Naive thymus-derived CD8-positive, alpha-beta T cell (primary cell): ENCODE data around the gene PIK3C2B. TPM values are rescaled to one million over a fixed set of nuclear protein-coding genes. Genes with fewer than 3 reads are reported as not detected.
"Not testable (repeated sequence)": the region's sequence is repeated elsewhere in the genome, so short reads cannot be mapped to it uniquely, and the experiment has no call there.

Experiments
- ATAC-seq, 2 donors: fragments of 150-1000 bp; cut with Tn5 transposase in 1 of 2; sonication (Bioruptor Pico), chemical (Tn5 transposase) in 1 of 2; 1 replicate in 1 of 2; 2 replicates in 1 of 2; pipeline ENCODE4 v1.10.0; 2021; ENCODE audit warnings: mild to moderate bottlenecking in 2 of 2, moderate library complexity in 2 of 2
- POLR2A ChIA-PET: fragments of 350-600 bp; sonication (Branson Sonifier 250); formaldehyde crosslinking; loops from one replicate; lab custom pipeline; 2021; ENCODE audit warnings: antibody characterized with exemption; lab: Charles Lee
- DNase-seq, 10 donors: peaks; one replicate each; pipeline versions ENCODE4 v3.0.0 to v3.0.0-alpha.2; 2020 to 2022
- H3K27ac Mint-ChIP-seq, 10 donors: one replicate each; pipeline ENCODE4 v1.8.0; 2020 to 2022; ENCODE audit warnings: mild to moderate bottlenecking in 10 of 10, mixed read lengths in 10 of 10, moderate library complexity in 4 of 10, inconsistent platforms in 1 of 10
- H3K27me3 Mint-ChIP-seq, 5 donors: one replicate each; pipeline ENCODE4 v1.8.0; 2021 to 2022; ENCODE audit warnings: mixed read lengths in 5 of 5
- H3K36me3 Mint-ChIP-seq, 3 donors: one replicate each; pipeline ENCODE4 v1.8.0; 2020 to 2022; ENCODE audit warnings: mixed read lengths in 3 of 3, mild to moderate bottlenecking in 2 of 3, inconsistent platforms in 1 of 3
- H3K4me1 Mint-ChIP-seq, 4 donors: one replicate each; pipeline ENCODE4 v1.8.0; 2021 to 2022; ENCODE audit warnings: mixed read lengths in 4 of 4
- H3K4me3 Mint-ChIP-seq, 10 donors: one replicate each; pipeline ENCODE4 v1.8.0; 2020 to 2022; ENCODE audit warnings: mild to moderate bottlenecking in 10 of 10, mixed read lengths in 10 of 10, moderate library complexity in 6 of 10, inconsistent platforms in 1 of 10
- H3K9me3 Mint-ChIP-seq, 9 donors: one replicate each; pipeline ENCODE4 v1.8.0; 2020 to 2022; ENCODE audit warnings: mixed read lengths in 9 of 9, mild to moderate bottlenecking in 3 of 9, inconsistent platforms in 1 of 9, moderate library complexity in 1 of 9
- polyA plus RNA-seq, 3 donors: library from polyadenylated mRNA; unstranded; fragments of 300-500 nt; fragmentation: Illumina TruSeq; gene quantifications; one replicate each; pipeline ENCODE4 v1.2.3, GENCODE V29; 2021
- total RNA-seq, 8 experiments: library from RNA in 2 of 8; stranded (reverse) in 2 of 8; gene quantifications; one replicate each; pipeline ENCODE4 v1.2.3 and lab custom pipeline; 2021 to 2026

PIK3C2B gene
- total and polyA plus RNA-seq, 5 experiments from 2014 or later = 1.3 to 40.1 (median 2.6) TPM

GRCh38 chr1:204521941-204522521 is 27.4 kb upstream of the PIK3C2B start:
- H3K36me3 Mint-ChIP-seq = peaks cover 10 to 64% (median 37%) of the 10 kb centered on the region in 3 donors
- peaks cover 0 to 12% (median 4%) of the 10 kb centered on the region in 9 donors for H3K9me3 Mint-ChIP-seq
- peaks cover 31 to 85% (median 81%) of the 10 kb centered on the region in 4 donors for H3K4me1 Mint-ChIP-seq
- H3K27ac Mint-ChIP-seq = peak overlapping the region in 7 of 10 donors; percentile 88 to 95 (median 91)
- H3K27me3 Mint-ChIP-seq, DNase-seq: not testable (repeated sequence)
- H3K4me3 Mint-ChIP-seq = peak overlapping the region in 9 of 10 donors; percentile 31 to 75 (median 56)
- ATAC-seq = peak in 1 of 2 donors; percentile 9
- POLR2A ChIA-PET = interaction anchor here (0.7 to 10.8 kb wide), 9 partner anchors 6 to 242 kb away, joined by 3 to 117 read pairs (median 6); partner anchors contain the start of genes MDM4 and PIK3C2B

- DNase-seq (peak in 9 of 10 donors; percentile 59 to 85 (median 72)), ATAC-seq (peak; percentile 71)
- Mint-ChIP-seq H3K4me1 (peaks cover 33 to 78% (median 75%) of the 10 kb centered on the region in 4 donors), H3K9me3 (peaks cover 0 to 12% (median 4%) of the 10 kb centered on the region in 9 donors), H3K36me3 (peaks cover 10 to 55% (median 32%) of the 10 kb centered on the region in 3 donors), H3K27me3 (no peaks in the 10 kb centered on the region), H3K27ac (peak overlapping the region in 6 of 10 donors; percentile 89 to 96 (median 94)), H3K4me3 (peak overlapping the region in 8 of 10 donors; percentile 49 to 84 (median 72))
- POLR2A ChIA-PET = interaction anchor here (1.0 to 10.8 kb wide), 8 partner anchors 5 to 243 kb away, joined by 3 to 117 read pairs (median 6); partner anchors contain the start of genes MDM4 and PIK3C2B
Measured at GRCh38 chr1:204520834-204521709, 26.5 kb upstream of the PIK3C2B start.

GRCh38 chr1:204517382-204517781 is 22.8 kb upstream of the PIK3C2B start:
- not testable (repeated sequence) for H3K27me3 Mint-ChIP-seq, H3K27ac Mint-ChIP-seq, H3K4me3 Mint-ChIP-seq, ATAC-seq, H3K9me3 Mint-ChIP-seq
- Mint-ChIP-seq H3K4me1 (peaks cover 23 to 73% (median 68%) of the 10 kb centered on the region in 4 donors), H3K36me3 (peaks cover 0 to 32% (median 14%) of the 10 kb centered on the region in 3 donors)
- POLR2A ChIA-PET = interaction anchor here (0.7 to 7.8 kb wide), 14 partner anchors 8 to 770 kb away, joined by 3 to 171 read pairs (median 5); partner anchors contain the start of gene PIK3C2B
- peak in 1 of 10 donors; percentile 11 for DNase-seq

GRCh38 chr1:204516180-204516879 is 21.7 kb upstream of the PIK3C2B start, which contains the start of gene MDM4:
MDM4 (plus strand) TSS chr1:204516406; CDS start chr1:204525519, 9,113 bp downstream.
- H3K36me3 Mint-ChIP-seq = peaks cover 0 to 28% (median 13%) of the 10 kb centered on the region in 3 donors
- no peaks in the 10 kb centered on the region for H3K9me3 Mint-ChIP-seq
- no peak within 1 kb of the TSS for H3K4me3 Mint-ChIP-seq
- no peaks in the 10 kb centered on the region for H3K27me3 Mint-ChIP-seq
- POLR2A ChIA-PET = interaction anchor here (0.6 to 7.8 kb wide), 24 partner anchors 10 to 958 kb away, joined by 3 to 171 read pairs (median 5); partner anchors contain the start of genes LAX1 and PIK3C2B
- ATAC-seq (peak; percentile 71 to 78), DNase-seq (peak; percentile 75 to 96 (median 92))
- H3K27ac Mint-ChIP-seq = peak within 1 kb of the TSS in 4 of 10 donors; percentile 21 to 99 (median 76)
- H3K4me1 Mint-ChIP-seq = peaks cover 19 to 74% (median 62%) of the 10 kb centered on the region in 4 donors

GRCh38 chr1:204514828-204515227 is 20.2 kb upstream of the PIK3C2B start:
- H3K36me3 Mint-ChIP-seq = peaks cover 0 to 20% (median 13%) of the 10 kb centered on the region in 3 donors
- DNase-seq (no peak), ATAC-seq (no peak)
- peak overlapping the region; percentile 21 to 99 (median 68) for H3K27ac Mint-ChIP-seq
- POLR2A ChIA-PET = interaction anchor here (0.7 to 7.8 kb wide), 13 partner anchors 8 to 773 kb away, joined by 3 to 171 read pairs (median 11); partner anchors contain the start of gene PIK3C2B
- H3K27me3 Mint-ChIP-seq = no peaks in the 10 kb centered on the region
- H3K4me1 Mint-ChIP-seq = peaks cover 15 to 63% (median 52%) of the 10 kb centered on the region in 4 donors
- no peaks in the 10 kb centered on the region for H3K9me3 Mint-ChIP-seq
- H3K4me3 Mint-ChIP-seq = peak overlapping the region in 6 of 10 donors; percentile 2 to 86 (median 46)

- no peaks in the 10 kb centered on the region for H3K9me3 Mint-ChIP-seq
- POLR2A ChIA-PET = interaction anchor here (0.6 to 7.8 kb wide), 15 partner anchors 13 to 1564 kb away, joined by 3 to 117 read pairs (median 4); partner anchors contain the start of gene PIK3C2B
- no peaks in the 10 kb centered on the region for H3K27me3 Mint-ChIP-seq
- DNase-seq = peak; percentile 29 to 81 (median 72)
- peaks cover 7 to 57% (median 37%) of the 10 kb centered on the region in 4 donors for H3K4me1 Mint-ChIP-seq
- H3K36me3 Mint-ChIP-seq = peaks cover 0 to 4% (median 2%) of the 10 kb centered on the region in 3 donors
- peak; percentile 30 to 49 for ATAC-seq
- peak overlapping the region; percentile 99 to 100 (median 99) for H3K27ac Mint-ChIP-seq
- peak overlapping the region; percentile 86 to 100 (median 98) for H3K4me3 Mint-ChIP-seq
Measured at GRCh38 chr1:204513117-204513716, 18.6 kb upstream of the PIK3C2B start.

- Mint-ChIP-seq H3K27me3 (peaks cover 0 to 5% (median 0%) of the 10 kb centered on the region in 5 donors), H3K36me3 (peaks cover 0 to 3% (median 2%) of the 10 kb centered on the region in 3 donors), H3K27ac (peak overlapping the region in 9 of 10 donors; percentile 24 to 99 (median 67)), H3K4me3 (no peak overlapping the region), H3K9me3 (peaks cover 0 to 6% (median 0%) of the 10 kb centered on the region in 9 donors), H3K4me1 (peaks cover 12 to 67% (median 44%) of the 10 kb centered on the region in 4 donors)
- POLR2A ChIA-PET = interaction anchor here (4.1 to 7.1 kb wide), 2 partner anchors 17 to 34 kb away, joined by 24 to 79 read pairs; partner anchors contain the start of gene PIK3C2B
- no peak for DNase-seq
- no peak for ATAC-seq
Measured at GRCh38 chr1:204511366-204511765, 16.8 kb upstream of the PIK3C2B start.

GRCh38 chr1:204509186-204509635 is 14.6 kb upstream of the PIK3C2B start:
- peak overlapping the region in 4 of 10 donors; percentile 14 to 52 (median 32) for H3K27ac Mint-ChIP-seq
- no peak for DNase-seq
- no peak for ATAC-seq
- H3K4me3 Mint-ChIP-seq = peak overlapping the region in 1 of 10 donors; percentile 30
- H3K4me1 Mint-ChIP-seq = peaks cover 20 to 66% (median 47%) of the 10 kb centered on the region in 4 donors
- H3K9me3 Mint-ChIP-seq = peaks cover 0 to 10% (median 0%) of the 10 kb centered on the region in 9 donors
- H3K36me3 Mint-ChIP-seq = peaks cover 0 to 5% (median 4%) of the 10 kb centered on the region in 3 donors
- peaks cover 0 to 7% (median 0%) of the 10 kb centered on the region in 5 donors for H3K27me3 Mint-ChIP-seq
- POLR2A ChIA-PET = interaction anchor here (0.6 to 5.1 kb wide), 5 partner anchors 8 to 892 kb away, joined by 3 to 85 read pairs (median 4); partner anchors contain the start of gene PIK3C2B

- Mint-ChIP-seq H3K4me3 (peak overlapping the region; percentile 78 to 98 (median 93)), H3K9me3 (peaks cover 0 to 10% (median 0%) of the 10 kb centered on the region in 9 donors), H3K27me3 (peaks cover 0 to 7% (median 0%) of the 10 kb centered on the region in 5 donors), H3K4me1 (peaks cover 22 to 59% (median 42%) of the 10 kb centered on the region in 4 donors), H3K27ac (peak overlapping the region; percentile 88 to 100 (median 99)), H3K36me3 (peaks cover 0 to 5% (median 4%) of the 10 kb centered on the region in 3 donors)
- DNase-seq (no peak), ATAC-seq (peak; percentile 29 to 31)
- POLR2A ChIA-PET = interaction anchor here (0.8 to 5.1 kb wide), 19 partner anchors 10 to 880 kb away, joined by 3 to 171 read pairs (median 4); partner anchors contain the start of genes LAX1, MDM4 and PIK3C2B
Measured at GRCh38 chr1:204507317-204508105, 12.9 kb upstream of the PIK3C2B start.

GRCh38 chr1:204506969-204507316 is 12.3 kb upstream of the PIK3C2B start:
- peak; percentile 73 to 77 for ATAC-seq
- H3K27me3 Mint-ChIP-seq = peaks cover 0 to 7% (median 0%) of the 10 kb centered on the region in 5 donors
- peaks cover 0 to 5% (median 4%) of the 10 kb centered on the region in 3 donors for H3K36me3 Mint-ChIP-seq
- H3K4me1 Mint-ChIP-seq = peaks cover 22 to 53% (median 40%) of the 10 kb centered on the region in 4 donors
- peak overlapping the region; percentile 88 to 100 (median 99) for H3K27ac Mint-ChIP-seq
- DNase-seq = peak; percentile 52 to 97 (median 92)
- peaks cover 0 to 10% (median 0%) of the 10 kb centered on the region in 9 donors for H3K9me3 Mint-ChIP-seq
- POLR2A ChIA-PET = interaction anchor here (0.8 to 5.1 kb wide), 20 partner anchors 10 to 879 kb away, joined by 3 to 171 read pairs (median 4); partner anchors contain the start of genes MDM4 and PIK3C2B
- peak overlapping the region; percentile 78 to 98 (median 93) for H3K4me3 Mint-ChIP-seq
